Measurements from ENCODE around the gene RALGAPB. TPM values are rescaled to one million over a fixed set of nuclear protein-coding genes. Genes with fewer than 3 reads are reported as not detected.

RALGAPB gene
- polyA plus RNA-seq, 1 donor (not counting 4 experiments of a cell fraction or from before 2014, with no cell fraction given) = 23.8 TPM

DNA sequence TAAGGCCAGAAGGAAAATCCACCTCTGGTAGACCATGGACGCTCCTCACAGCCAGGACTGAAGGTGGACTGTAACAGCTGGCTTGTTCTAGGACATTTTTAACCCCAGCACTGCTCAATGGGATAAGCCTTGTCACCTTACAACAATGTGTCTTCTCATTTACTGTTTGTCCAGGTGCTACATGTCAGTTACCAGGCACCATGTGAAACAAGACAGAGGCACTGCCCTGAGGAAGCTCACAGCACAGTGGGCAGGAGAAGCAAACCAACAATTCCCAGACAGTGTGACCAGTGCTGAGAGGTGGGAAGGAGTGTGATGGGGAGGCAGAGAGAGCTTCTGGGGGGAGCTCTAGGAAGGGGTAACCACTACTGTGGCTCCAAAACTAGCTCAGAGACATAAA, 48.2 kb upstream of the RALGAPB start:
- dilution Hi-C loops (cut with MboI; ENCODE audit: extremely low pct_ligation_motif_present, low sequenced_read_pairs) = no loop called here
- FAIRE-seq = no peak
- Histone ChIP-seq H4K20me1 (ENCODE audit: control insufficient read depth, extremely low read depth, insufficient read depth, low read length) (peaks cover 70% of the 10 kb centered on the region), H3K4me3 (ENCODE audit: control insufficient read depth in 2 of 3, extremely low read depth in 1 of 3, insufficient read depth in 2 of 3, low read depth in 1 of 3, low read length in 3 of 3) (no peak overlapping the region), H2AFZ (ENCODE audit: control insufficient read depth, low read length) (no peak overlapping the region), H3K27me3 (ENCODE audit: control insufficient read depth, extremely low read depth, insufficient read depth, low read length) (no peaks in the 10 kb centered on the region), H3K9me1 (ENCODE audit: control insufficient read depth, extremely low read depth, insufficient read depth, low read length) (peaks cover 4% of the 10 kb centered on the region), H3K9ac (ENCODE audit: control insufficient read depth, extremely low read depth, insufficient read depth, low read length) (no peak overlapping the region), H3K79me2 (ENCODE audit: control insufficient read depth, insufficient read depth, low read length) (peaks cover 74% of the 10 kb centered on the region), H3K4me1 (ENCODE audit: control insufficient read depth, extremely low read depth, insufficient read depth, low read length) (peaks cover 10% of the 10 kb centered on the region), H3K4me2 (ENCODE audit: control insufficient read depth, extremely low read depth, insufficient read depth, low read depth, low read length) (no peak overlapping the region), H3K9me3 (ENCODE audit: control insufficient read depth, low read depth, low read length) (no peaks in the 10 kb centered on the region), H3K36me3 (ENCODE audit: control insufficient read depth in 2 of 2, extremely low read depth in 1 of 2, insufficient read depth in 2 of 2, low read length in 2 of 2) (peaks cover 82 to 90% of the 10 kb centered on the region in 2 experiments), H3K27ac (ENCODE audit: control insufficient read depth, insufficient read depth, low read length) (no peak overlapping the region)
- TF ChIP-seq, protein P1, sequence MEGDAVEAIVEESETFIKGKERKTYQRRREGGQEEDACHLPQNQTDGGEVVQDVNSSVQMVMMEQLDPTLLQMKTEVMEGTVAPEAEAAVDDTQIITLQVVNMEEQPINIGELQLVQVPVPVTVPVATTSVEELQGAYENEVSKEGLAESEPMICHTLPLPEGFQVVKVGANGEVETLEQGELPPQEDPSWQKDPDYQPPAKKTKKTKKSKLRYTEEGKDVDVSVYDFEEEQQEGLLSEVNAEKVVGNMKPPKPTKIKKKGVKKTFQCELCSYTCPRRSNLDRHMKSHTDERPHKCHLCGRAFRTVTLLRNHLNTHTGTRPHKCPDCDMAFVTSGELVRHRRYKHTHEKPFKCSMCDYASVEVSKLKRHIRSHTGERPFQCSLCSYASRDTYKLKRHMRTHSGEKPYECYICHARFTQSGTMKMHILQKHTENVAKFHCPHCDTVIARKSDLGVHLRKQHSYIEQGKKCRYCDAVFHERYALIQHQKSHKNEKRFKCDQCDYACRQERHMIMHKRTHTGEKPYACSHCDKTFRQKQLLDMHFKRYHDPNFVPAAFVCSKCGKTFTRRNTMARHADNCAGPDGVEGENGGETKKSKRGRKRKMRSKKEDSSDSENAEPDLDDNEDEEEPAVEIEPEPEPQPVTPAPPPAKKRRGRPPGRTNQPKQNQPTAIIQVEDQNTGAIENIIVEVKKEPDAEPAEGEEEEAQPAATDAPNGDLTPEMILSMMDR (optimal IDR thresholded peaks at IDR 0.05 in 1 of 3, IDR thresholded peaks at IDR 0.05 in 1 of 3, conservative IDR thresholded peaks at IDR 0.05 in 1 of 3; ENCODE audit: extremely low read depth in 1 of 3, insufficient read depth in 2 of 3, low read length in 3 of 3) = no peak
- no peak for TF ChIP-seq EZH2 (IDR thresholded peaks at IDR 0.05; ENCODE audit: low read length)
- no peak for DNase-seq (ENCODE audit: low read depth, low spot score)

DNA sequence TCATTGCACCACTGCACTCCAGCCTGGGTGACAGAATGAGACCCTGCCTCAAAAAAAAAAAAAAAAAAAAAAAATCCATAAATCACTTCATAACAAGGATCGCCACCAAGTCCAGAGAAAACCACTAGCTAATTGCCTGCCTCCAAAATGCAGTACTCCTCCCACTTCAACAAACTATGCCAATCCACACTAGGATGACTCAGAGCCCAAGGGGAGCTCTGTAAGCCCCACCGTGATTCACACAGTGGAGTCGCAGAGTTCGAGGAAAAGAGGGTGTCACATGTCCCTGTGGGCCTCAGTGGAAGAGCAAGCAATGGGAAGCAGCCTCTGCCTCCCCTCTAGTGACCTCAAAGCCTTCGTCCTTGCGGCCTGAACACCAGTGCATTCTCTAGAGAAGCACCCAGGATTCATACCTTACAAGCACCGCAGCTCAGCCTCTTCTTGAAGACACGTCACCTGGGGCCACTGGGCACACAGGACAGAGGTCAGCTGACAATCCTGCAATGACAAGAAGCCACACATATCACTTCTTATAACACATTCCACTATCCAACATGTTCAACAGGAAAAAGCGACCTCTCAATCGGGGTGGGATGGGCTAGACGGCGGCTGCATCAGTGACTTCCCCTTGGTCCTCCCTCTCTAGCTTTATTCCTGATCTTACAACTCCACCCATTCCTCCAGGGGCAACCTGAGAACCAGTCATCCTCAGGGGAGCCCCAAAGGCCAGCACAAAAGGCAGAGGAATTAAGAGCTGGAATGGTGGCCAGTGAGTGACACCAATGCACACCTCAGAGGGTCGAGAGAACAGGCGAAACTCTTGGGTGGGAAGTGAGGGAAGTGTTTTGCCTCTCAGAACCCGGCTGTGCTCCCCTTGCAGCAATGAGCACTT, 46.4 kb upstream of the RALGAPB start:
- no peak for TF ChIP-seq EZH2 (IDR thresholded peaks at IDR 0.05; ENCODE audit: low read length)
- TF ChIP-seq, protein P1 (optimal IDR thresholded peaks at IDR 0.05 in 1 of 3, IDR thresholded peaks at IDR 0.05 in 1 of 3, conservative IDR thresholded peaks at IDR 0.05 in 1 of 3; ENCODE audit: extremely low read depth in 1 of 3, insufficient read depth in 2 of 3, low read length in 3 of 3) = no peak

More for the DNA sequence above, 46.4 kb upstream of the RALGAPB start:
- Histone ChIP-seq H3K9me3 (ENCODE audit: control insufficient read depth, low read depth, low read length) (no peaks in the 10 kb centered on the region), H3K79me2 (ENCODE audit: control insufficient read depth, insufficient read depth, low read length) (peaks cover 91% of the 10 kb centered on the region), H3K9me1 (ENCODE audit: control insufficient read depth, extremely low read depth, insufficient read depth, low read length) (peaks cover 7% of the 10 kb centered on the region), H4K20me1 (ENCODE audit: control insufficient read depth, extremely low read depth, insufficient read depth, low read length) (peaks cover 80% of the 10 kb centered on the region), H3K4me3 (ENCODE audit: control insufficient read depth in 2 of 3, extremely low read depth in 1 of 3, insufficient read depth in 2 of 3, low read depth in 1 of 3, low read length in 3 of 3) (no peak overlapping the region), H2AFZ (ENCODE audit: control insufficient read depth, low read length) (no peak overlapping the region), H3K36me3 (ENCODE audit: control insufficient read depth in 2 of 2, extremely low read depth in 1 of 2, insufficient read depth in 2 of 2, low read length in 2 of 2) (peaks cover 78 to 86% of the 10 kb centered on the region in 2 experiments), H3K9ac (ENCODE audit: control insufficient read depth, extremely low read depth, insufficient read depth, low read length) (no peak overlapping the region), H3K27me3 (ENCODE audit: control insufficient read depth, extremely low read depth, insufficient read depth, low read length) (no peaks in the 10 kb centered on the region), H3K4me2 (ENCODE audit: control insufficient read depth, extremely low read depth, insufficient read depth, low read depth, low read length) (no peak overlapping the region), H3K27ac (ENCODE audit: control insufficient read depth, insufficient read depth, low read length) (no peak overlapping the region), H3K4me1 (ENCODE audit: control insufficient read depth, extremely low read depth, insufficient read depth, low read length) (peaks cover 10% of the 10 kb centered on the region)
- dilution Hi-C loops (cut with MboI; ENCODE audit: extremely low pct_ligation_motif_present, low sequenced_read_pairs) = no loop called here
- peak; percentile 82 for FAIRE-seq
- no peak for DNase-seq (ENCODE audit: low read depth, low spot score)

All from keratinocyte (primary cell).